Endometrial microvascular endothelial cells (primary cell): Measurements from ENCODE around the gene NOS2. TPM values are rescaled to one million over a fixed set of nuclear protein-coding genes. Genes with fewer than 3 reads are reported as not detected.
"Not testable (repeated sequence)": the region's sequence is repeated elsewhere in the genome, so short reads cannot be mapped to it uniquely, and the experiment has no call there.

Experiments
- in situ Hi-C: cut with HindIII; loops from 2 replicates; pipeline ENCODE4 v1.10.0; 2017; ENCODE audit warnings: low sequenced_read_pairs, low pct_unique_long_range_greater_than_20kb; ENCODE audit errors: inconsistent ontology term
- total RNA-seq: library from RNA; depleted of rRNA; stranded (reverse); fragments of >200 nt; gene quantifications from one replicate; pipeline ENCODE4 v1.2.3, GENCODE V29; 2015; ENCODE audit errors: inconsistent ontology term

Gene NOS2
- total RNA-seq, 1 donor from 2014 or later, result not detected

DNA sequence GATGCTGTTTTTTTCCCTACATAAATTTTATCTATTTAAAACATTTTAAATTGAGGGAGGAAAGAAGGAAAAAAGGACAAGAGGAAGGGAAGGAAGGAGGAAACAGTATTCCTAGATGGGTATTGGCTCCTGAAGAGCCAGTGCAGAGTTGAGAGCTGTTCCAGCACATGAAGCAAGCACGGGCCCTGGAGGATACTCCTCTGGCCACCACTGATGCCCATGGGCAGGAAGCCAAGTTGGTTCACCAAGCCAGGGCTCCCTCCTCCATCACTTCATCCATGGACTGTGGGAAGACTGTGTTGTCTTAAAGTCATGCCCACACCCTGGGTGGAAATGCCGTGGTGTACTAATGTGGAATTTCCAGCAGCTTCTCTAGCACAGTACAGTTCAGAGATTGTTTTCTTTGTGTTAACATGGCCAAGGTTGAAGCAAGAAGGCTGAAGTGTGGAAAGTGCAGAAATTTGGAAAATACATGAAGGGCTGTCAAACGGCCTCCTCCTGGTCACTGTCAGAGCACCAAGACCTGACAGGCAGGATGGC, 23.9 kb upstream of the NOS2 start:
- in situ Hi-C loops, result no loop called here

DNA sequence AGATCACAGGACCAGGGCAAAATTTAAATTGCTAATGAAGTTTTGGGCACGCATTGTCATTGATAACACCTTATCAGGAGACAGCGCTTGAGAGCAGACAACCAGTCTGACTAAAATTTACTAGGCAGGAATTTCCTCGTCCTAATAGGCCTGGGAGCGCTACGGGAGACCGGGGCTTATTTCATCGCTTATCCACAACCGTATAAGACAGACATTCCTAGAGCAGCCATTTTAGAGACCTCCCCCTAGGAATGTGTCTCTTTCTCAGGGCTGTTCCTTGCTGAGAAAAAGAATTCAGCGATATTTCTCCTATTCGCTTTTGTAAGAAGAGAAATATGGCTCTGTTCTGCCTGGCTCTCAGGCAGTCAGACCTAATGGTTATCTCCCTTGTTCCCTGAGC, 21.8 kb upstream of the NOS2 start:
- in situ Hi-C loops, result not testable (repeated sequence)

DNA sequence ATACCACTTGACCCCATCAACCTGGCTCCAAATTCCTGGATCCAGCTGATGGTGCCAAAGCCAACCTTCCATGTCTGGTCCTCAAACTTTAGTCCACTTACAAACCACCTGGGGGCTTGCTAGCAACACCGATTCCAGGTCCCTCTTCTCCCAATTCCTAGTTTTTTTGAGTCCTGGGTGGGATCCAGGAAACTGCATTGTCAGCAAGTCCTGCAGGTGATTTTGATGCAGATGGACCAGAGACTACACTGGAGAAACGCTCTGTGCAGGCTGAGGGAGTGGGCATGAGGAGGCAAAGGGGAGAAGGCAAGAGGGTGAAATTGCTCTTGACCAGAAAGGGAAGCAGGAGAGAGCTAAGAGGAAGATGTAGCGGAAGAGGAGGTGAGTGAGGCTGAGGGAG, 21.0 kb upstream of the NOS2 start:
- in situ Hi-C loops, result no loop called here

DNA sequence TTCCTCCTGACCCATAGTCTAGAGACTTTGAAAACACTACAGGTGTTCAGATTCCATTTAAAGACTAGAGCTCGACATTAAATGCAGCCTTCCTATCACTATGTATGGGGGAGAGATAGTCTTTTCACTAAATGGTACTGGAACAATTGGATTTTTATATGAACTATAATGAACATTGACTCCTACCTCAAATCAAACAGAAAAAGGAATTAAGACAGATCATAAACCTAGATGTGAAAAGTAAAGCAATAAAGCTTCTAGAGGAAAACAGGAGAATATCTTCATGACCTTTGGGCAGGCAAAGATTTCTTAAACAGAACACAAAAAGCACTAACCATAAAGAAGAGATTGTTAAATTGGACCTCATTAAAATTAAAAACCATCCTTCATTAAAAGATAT, 18.8 kb upstream of the NOS2 start:
- in situ Hi-C loops, result no loop called here

DNA sequence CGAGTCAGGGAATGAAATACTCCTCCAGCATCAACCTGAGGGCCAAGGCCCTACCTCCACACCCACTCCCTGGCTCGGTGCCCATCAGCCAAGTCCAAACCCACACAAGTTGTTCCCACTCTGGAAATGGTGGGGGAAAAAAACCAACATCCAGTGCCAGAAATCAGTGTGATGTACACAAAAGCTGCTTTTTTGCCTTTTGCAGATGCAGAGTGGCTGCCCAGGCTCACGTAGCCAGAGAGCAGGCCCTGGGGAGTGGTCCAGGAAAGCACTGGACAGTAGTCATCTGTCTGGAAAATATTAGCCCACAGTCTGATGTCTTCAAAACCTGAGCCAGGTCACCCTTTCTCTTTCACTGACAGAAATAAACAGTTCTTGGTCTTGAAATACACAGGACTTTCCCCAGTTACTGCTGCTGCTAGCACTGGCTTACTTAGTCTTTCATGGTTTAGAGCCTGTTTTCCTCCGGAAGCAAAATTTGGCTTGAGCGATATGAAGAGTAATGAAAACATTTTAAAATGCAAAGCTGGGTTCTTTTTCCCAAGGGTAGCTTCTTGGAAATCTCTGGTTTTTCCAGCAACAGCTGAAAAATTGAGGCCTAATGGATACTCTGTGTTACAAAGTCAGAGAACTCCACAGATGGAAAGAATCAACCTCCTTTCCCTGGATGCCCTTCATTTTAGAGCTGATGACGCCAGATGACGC, 18.2 kb upstream of the NOS2 start:
- in situ Hi-C loops, result no loop called here

DNA sequence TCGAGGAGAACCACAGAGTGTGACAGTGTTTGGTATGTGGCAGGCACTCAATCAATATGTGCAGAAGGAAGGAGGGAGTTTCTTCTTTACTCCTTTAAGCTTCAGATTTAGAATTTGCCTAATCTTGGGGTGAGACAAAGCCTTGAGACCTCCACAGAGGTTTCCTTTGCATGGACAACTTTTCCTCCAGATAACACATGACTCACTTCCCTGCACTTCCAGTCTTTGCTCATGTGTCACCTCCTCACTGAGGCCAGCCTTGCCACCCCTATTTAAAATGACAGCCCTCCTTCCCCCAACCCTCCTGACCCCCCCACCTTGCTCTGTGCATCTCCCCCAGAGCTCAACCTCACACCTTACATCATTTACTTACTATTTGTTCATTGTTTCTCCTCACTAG, 17.4 kb upstream of the NOS2 start:
- in situ Hi-C loops, result no loop called here

DNA sequence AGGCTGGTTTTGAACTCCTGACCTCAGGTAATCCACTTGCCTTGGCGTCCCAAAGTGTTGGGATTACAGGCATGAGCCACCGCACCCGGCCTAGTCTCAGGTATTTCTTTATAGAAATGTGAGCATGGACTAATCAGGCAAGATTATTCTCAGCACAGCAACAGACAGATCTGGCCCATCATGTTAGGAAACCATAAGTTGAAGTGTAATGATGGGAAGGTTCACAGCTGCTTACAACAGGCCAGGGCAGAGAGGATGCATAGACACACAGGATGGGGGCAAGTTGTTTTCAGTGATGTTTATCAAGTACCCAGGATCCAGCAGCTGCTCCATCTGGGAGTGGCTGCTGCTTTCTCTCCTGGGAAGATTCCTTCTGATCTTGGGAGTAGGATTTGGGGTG, 16.6 kb upstream of the NOS2 start:
- in situ Hi-C loops, result no loop called here

DNA sequence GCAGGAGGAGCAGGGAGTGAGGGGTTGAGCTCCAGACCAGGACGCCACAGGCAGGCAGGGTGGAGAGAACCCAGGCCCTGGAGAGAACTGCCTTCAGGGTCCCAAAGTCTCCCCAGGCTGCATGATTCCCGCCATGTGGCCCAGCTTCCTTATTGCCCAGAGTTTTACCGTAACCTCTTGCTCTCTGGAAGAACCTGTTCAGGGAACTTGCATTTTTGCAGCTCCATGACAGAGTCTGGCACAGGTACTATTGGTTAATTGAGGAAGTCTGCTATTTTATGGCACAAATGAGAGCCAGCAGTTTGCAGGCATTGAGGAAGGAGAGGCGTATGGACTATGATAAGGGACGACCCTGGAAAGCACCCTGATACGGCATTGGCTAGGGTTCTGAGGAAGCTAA, 11.6 kb upstream of the NOS2 start:
- in situ Hi-C loops, result no loop called here

DNA sequence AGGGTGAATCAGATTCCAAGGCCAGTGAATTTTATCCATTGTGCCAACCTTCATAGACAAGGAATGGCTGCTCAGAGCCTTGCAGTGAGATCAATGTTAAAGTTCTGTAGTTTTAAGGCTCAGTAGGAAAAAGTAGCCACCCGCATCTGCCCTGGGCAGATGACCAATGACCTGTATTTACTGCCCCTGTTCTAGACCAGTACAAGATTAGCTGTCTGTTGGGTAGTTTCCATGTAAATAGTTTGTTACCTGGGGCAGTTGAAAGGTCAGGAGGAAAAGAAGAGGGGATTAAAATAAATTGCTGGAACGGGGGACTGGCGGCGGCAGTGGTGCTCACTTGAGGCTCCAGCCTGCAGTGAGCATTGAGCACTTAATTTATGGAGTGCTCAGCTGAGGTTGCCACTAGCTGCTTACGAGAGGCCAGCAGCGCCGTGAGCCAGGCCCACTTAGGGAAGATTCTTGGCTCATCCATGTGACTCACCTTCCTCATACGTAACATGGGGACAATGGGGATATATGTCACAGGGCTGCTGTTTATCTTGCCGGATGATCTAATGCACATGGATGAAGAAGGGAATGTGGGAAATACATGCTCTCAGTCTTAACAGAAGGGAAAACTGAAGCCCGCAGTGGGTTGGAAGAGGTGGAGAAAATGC, 10.7 kb upstream of the NOS2 start:
- in situ Hi-C loops, result no loop called here

DNA sequence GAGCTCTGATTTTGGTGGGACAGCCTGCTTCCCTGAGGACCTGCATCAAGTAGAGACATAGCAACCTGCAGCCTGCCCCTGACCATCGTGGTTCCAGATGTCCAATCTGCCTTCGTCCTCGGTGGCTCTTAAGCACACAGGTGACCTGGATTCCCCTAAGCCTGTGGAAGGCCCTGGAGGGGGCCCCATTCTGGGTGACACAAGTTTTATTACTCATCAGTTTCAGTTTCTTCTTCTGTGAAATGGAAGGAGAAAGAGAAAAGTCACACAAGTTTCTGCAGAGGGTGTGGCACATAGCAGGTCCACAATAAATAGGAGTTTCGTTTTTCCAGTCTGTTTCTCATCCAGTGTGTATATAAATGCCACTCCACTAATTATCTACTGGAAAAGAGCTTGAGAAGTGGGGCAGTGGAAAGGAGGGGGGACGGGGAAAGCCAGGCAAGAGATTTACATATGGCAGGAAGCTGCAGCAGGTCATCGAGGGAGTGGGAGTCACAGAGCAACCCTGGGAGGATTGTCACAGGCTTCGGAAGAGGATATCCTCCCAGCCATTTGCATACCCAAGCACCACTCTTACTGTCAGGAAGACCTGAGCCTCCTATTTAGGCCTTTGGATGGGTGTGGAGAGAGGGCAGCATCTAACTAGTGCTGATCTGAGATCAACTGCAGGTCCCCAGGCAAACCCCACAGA, 10.0 kb upstream of the NOS2 start:
- in situ Hi-C loops, result no loop called here

DNA sequence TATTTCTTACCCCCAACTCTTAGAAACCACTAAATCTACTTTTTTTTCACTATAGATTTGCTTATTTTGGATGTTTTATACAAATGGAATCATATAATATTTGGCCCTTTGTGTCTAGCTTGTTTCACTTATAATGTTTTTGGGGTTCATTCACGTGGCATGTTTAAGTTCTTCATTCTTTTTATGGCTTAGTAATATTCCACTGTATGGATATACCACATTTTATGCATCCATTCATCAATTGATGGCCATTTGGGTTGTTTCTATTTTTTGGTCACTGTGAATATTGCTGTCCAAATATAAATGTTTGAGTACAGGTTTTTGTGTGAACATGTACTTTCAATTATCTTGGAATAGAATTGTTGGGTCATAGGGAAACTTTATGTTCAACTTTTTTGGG, 9.2 kb upstream of the NOS2 start:
- in situ Hi-C loops, result no loop called here

DNA sequence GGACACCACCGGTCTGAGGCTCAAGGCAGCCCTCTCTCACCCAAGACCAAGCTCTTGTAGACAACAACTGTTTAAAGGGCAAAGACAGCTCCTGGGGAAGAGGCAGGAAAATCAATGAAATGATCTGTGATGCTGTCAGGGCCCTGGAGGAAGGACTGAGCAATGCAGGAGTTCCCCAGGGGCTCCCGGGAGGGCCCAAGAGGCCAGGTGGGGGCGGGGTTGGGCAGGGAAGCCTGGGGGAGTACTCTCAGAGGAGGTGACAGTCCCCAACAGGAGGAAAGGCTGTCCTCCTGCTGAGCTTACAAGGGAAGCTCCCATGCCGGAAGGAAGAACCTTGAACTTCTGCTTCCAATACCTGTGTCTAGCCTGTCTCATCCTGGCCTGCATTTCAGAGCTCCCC, 8.3 kb upstream of the NOS2 start:
- in situ Hi-C loops, result no loop called here

DNA sequence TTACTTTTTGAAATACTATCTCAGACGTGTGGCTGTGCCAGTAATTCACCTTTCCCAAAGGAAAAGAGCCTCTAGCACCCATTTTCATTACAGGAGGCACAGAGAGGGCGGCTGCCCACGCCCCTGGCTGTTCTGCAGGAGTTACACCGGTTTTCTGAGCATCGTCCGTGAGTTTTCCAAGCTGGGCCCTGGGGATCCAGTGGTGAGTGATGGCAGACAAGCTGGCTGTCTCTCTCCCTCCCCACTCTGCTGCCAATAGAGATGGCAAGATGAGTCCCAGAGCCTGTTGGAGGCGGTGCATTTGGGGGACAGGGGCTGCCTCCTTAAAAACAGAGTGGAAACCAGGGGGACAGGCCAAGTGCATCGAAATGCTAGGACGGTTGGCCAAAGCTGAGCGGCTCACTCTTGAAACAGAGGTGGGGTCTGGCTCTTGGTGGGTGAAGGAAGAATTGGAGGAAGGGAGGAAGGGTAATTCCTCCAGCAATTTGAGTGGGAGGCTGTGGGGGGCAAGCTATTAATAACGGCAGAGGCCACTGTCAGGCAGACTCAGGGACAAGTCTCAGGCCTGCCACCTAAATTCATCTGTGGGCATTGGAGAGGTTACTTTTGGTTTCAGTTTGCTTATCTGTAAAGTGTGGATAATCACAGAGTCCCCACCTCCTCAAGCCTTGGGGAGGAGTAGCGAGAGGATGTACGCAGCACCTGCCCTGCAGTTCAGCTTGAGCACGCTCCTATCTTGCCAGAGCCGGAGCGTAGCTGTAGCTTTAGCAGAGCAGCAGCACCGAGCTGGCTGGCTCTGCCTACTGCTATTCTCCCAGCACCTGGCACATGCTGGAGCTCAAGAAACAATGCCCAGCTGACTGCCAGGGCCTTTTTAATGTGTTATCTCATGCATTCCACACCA, 7.5 kb upstream of the NOS2 start:
- in situ Hi-C loops, result no loop called here

DNA sequence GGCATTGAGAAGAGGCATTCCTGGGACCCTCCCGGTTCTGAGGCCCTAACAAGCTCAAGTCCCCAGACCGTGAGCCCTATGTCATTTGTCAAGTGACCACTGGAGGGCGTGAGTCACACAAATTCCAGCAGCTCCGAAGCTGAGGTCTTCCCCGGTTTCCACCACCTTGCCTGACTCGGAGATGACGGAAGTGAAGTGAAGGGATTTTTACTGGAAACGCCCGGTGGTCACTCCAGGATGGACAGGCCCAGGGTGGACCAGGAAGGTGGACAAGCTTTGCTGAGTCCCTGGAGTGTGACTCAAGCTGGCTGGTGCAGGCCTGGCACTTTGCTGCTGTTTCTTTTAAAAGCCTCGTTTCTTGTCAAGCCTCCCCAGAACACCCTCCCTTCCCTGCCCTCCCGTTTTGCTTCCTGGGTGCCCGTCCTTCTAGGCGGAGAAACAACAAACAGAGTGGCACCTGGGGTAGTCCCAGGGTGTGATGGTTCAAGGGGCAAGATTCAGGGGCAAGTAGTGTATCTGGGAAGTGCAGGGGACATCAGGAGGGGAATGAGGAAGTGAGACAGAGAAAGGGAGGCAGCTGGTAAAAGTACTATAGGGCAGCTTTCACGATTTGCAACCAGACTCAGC, 5.3 kb upstream of the NOS2 start:
- in situ Hi-C loops, result no loop called here

DNA sequence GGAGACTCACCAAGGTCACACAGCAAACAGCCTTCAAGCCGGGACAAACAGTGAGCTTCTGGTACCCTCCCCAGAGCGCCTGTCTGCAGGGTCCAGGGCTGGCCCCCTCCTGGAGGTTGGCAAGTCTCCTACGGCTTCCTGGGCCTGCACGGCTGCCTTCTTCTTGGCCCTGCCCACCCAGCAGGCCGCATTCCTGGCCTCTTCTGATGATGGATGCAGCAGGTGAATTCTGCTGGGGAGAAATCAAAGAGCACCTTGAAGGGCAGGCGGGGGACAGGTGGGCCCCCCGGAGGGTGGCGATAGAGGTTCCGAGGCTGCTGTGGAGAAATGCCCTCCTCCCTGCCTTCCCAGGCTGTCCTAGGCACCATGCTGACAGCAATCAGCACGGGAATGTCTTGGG, 3.8 kb upstream of the NOS2 start:
- in situ Hi-C loops, result no loop called here

DNA sequence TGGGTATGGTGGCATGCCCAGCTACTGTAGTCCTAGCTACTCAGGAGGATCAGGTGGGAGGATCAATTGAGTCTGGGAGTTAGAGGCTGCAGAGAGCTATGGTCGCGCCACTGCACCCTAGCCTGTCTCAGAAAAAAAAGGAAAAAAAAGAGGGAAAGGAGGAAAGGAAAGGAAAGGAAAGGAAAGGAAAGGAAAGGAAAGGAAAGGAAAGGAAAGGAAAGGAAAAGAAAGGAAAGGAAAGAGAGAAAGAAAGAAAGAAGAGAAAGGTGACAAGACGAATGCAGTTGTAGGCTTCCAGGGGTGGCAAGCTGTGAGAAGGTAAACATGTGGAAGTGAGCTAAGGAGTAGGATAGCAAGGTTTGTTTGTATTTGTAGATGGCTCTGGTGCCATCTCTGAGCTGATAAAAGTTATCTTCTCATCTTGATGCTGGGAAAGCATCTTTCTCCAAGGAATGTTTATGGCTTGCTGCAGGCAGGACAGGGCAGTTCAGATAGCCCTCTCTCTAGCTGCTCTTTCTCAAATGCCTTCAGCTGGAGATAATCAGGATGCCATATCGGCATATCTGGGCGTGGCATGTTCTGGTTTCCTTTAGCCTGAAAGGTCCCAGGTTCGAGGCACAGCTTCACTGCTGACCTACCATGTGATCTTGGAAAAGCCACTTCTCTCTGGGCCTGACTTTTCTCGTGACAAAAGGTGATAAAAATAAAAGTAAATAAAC, 2.8 kb upstream of the NOS2 start:
- in situ Hi-C loops, result no loop called here

DNA sequence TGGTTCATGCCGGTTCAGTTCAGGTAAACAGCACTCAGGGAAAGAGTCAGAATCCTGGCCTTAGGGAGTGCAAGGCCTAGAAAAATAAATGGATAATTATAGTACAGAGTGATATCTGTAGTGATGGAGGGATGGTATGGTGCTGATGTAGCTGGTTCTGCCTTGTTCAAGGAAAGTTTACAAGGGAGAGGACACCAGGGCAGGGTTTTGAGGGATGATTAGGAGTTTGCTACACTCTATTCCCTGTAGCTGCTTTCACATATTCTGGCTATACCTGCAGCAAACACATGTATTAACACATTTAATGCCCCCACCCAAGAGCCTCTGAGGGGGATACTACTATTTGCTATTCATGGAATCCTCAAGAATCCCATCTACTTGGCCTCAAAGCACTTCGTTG, 1.7 kb upstream of the NOS2 start:
- in situ Hi-C loops, result no loop called here

DNA sequence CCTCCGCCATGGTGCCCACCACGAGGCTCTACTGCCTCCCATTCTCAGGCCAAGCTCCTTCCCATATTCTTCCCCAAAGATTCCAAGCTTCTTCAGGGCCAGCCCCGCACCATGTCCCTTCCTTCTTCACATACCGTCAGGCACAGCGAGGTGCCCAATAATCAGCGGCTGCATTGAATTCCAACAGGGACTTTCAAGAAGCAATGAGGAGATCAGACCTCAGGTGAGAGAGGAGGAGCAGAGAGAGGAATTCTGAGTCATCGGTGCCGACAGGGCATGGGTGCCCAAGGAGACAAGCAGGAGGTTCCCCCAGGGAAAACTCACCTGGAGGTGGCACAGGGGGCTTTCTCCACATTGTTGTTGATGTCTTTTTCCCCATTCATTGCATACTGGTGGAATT, 2.0 kb downstream of the NOS2 start:
- in situ Hi-C loops, result no loop called here
